SK-N-SH (cell line): ENCODE data around the gene FCGBP.
"Not testable (repeated sequence)": the region's sequence is repeated elsewhere in the genome, so short reads cannot be mapped to it uniquely, and the experiment has no call there.

Source experiments
- FOSL2 ChIP-seq: IDR thresholded peaks from 2 replicates; pipeline ENCODE4 v1.4.0; 2012; ENCODE audit warnings: low read depth, mild to moderate bottlenecking, moderate library complexity, borderline replicate concordance
- MEF2A ChIP-seq: IDR thresholded peaks from 2 replicates; pipeline ENCODE4 v1.4.0; 2012; ENCODE audit warnings: low read depth, borderline replicate concordance
- POLR2AphosphoS5 ChIP-seq: IDR thresholded peaks from 2 replicates; pipeline ENCODE4 v1.6.1; 2012; ENCODE audit warnings: low read depth, low read length
- TEAD4 ChIP-seq: IDR thresholded peaks from 2 replicates; pipeline ENCODE4 v1.4.0; 2012; ENCODE audit warnings: mild to moderate bottlenecking, borderline replicate concordance; ENCODE audit not compliant: insufficient read depth
- TF ChIP-seq, protein P1 (sequence below): fragments of 200-600 bp; sonication (generic); IDR thresholded peaks from 2 replicates; pipeline ENCODE4 v1.6.1; 2017; ENCODE audit warnings: antibody characterized with exemption, mild to moderate bottlenecking, moderate library complexity
- TF ChIP-seq, protein P2 (sequence below): fragments of 150-350 bp; IDR thresholded peaks from 2 replicates; pipeline ENCODE4 v1.6.1; 2017; ENCODE audit warnings: antibody characterized with exemption, low read length, low read depth, borderline replicate concordance

DNA sequence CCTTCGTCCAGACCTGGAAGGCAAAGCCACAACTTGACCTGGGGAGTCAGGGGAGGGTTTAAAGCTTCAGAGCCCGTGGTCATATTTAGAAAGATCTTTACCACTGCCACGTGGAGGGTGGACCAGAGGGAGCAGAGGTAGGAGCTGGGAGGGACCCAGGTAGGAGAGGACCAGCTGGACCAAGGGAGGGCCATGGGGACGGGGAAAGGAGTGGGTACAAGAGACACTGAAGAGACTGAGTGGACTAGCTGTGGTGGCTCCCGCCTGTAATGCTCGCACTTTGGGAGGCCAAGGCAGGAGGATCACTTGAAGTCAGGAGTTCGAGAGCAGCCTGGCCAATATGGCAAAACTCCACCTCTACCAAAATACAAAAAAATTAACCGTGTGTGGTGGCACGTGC lies 49.7 kb downstream of the FCGBP start:
- TF ChIP-seq, protein P1, sequence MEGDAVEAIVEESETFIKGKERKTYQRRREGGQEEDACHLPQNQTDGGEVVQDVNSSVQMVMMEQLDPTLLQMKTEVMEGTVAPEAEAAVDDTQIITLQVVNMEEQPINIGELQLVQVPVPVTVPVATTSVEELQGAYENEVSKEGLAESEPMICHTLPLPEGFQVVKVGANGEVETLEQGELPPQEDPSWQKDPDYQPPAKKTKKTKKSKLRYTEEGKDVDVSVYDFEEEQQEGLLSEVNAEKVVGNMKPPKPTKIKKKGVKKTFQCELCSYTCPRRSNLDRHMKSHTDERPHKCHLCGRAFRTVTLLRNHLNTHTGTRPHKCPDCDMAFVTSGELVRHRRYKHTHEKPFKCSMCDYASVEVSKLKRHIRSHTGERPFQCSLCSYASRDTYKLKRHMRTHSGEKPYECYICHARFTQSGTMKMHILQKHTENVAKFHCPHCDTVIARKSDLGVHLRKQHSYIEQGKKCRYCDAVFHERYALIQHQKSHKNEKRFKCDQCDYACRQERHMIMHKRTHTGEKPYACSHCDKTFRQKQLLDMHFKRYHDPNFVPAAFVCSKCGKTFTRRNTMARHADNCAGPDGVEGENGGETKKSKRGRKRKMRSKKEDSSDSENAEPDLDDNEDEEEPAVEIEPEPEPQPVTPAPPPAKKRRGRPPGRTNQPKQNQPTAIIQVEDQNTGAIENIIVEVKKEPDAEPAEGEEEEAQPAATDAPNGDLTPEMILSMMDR, result not testable (repeated sequence)
- TF ChIP-seq TEAD4, POLR2AphosphoS5, MEF2A, FOSL2: not testable (repeated sequence)
- TF ChIP-seq, protein P2, sequence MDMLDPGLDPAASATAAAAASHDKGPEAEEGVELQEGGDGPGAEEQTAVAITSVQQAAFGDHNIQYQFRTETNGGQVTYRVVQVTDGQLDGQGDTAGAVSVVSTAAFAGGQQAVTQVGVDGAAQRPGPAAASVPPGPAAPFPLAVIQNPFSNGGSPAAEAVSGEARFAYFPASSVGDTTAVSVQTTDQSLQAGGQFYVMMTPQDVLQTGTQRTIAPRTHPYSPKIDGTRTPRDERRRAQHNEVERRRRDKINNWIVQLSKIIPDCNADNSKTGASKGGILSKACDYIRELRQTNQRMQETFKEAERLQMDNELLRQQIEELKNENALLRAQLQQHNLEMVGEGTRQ, result not testable (repeated sequence)
